ENCODE results near the gene USP35. TPM values are rescaled to one million over a fixed set of nuclear protein-coding genes. Genes with fewer than 3 reads are reported as not detected.

Gene USP35
- total RNA-seq, 1 experiment from 2014 or later: 8.5 TPM

GRCh38 chr11:78211565-78211964, 22.8 kb downstream of the USP35 start:
- H4K20me1 ChIP-seq (ENCODE audit: low read length): no peaks in the 10 kb centered on the region
- H3K9me2 ChIP-seq (replicated peaks; ENCODE audit: low read length): no peaks in the 10 kb centered on the region
- CTCF ChIA-PET: no interaction called here
- POLR2A ChIA-PET (ENCODE audit: unreplicated experiment): no interaction called here
- no peak for DNase-seq
- no peaks in the 10 kb centered on the region for H3F3A ChIP-seq (ENCODE audit: low read length, unreplicated experiment)
- H3K36me3 ChIP-seq (ENCODE audit: low read depth, low read length): peaks cover 7% of the 10 kb centered on the region
- H3K9me3 ChIP-seq (ENCODE audit: low read length): no peaks in the 10 kb centered on the region
- H3K4me3 ChIP-seq (ENCODE audit: low read length): no peak overlapping the region
- no peak for TF ChIP-seq EZH2phosphoT487 (IDR thresholded peaks at IDR 0.05; ENCODE audit: borderline replicate concordance, low read length)
- TF ChIP-seq CTCF (conservative IDR thresholded peaks at IDR 0.05; ENCODE audit: low read depth, low read length): no peak
- TF ChIP-seq EZH2 (IDR thresholded peaks at IDR 0.05; ENCODE audit: low read length, unreplicated experiment): no peak
- no peaks in the 10 kb centered on the region for H3K27me3 ChIP-seq (ENCODE audit: low read length)
- ATAC-seq: no peak
- H3K9ac ChIP-seq (ENCODE audit: low read length): no peak overlapping the region
- no peak overlapping the region for H3K27ac ChIP-seq (ENCODE audit: low read length)
- H3K4me1 ChIP-seq (ENCODE audit: insufficient read depth, low read length): peaks cover 3% of the 10 kb centered on the region
- H3K4me2 ChIP-seq (ENCODE audit: low read length): no peak overlapping the region
- H2AFZ ChIP-seq (ENCODE audit: low read length): no peak overlapping the region
- intact Hi-C loops (cut with micrococcal nuclease): no loop called here
- H3K79me2 ChIP-seq (ENCODE audit: low read length): 0 out of 2 replicates have a peak, but pooled peaks cover 6% of the 10 kb centered on the region
- BruUV-seq (replicated peaks): no TSS peak

- Histone ChIP-seq H3K79me2 (ENCODE audit: low read length) (0 out of 2 replicates have a peak, but pooled peaks cover 6% of the 10 kb centered on the region), H3K9me2 (replicated peaks; ENCODE audit: low read length) (no peaks in the 10 kb centered on the region), H3K36me3 (ENCODE audit: low read depth, low read length) (peaks cover 7% of the 10 kb centered on the region), H3K9ac (ENCODE audit: low read length) (no peak overlapping the region), H3K27me3 (ENCODE audit: low read length) (no peaks in the 10 kb centered on the region), H3F3A (ENCODE audit: low read length, unreplicated experiment) (no peaks in the 10 kb centered on the region), H3K27ac (ENCODE audit: low read length) (no peak overlapping the region), H3K9me3 (ENCODE audit: low read length) (no peaks in the 10 kb centered on the region), H3K4me3 (ENCODE audit: low read length) (no peak overlapping the region), H2AFZ (ENCODE audit: low read length) (no peak overlapping the region), H3K4me2 (ENCODE audit: low read length) (no peak overlapping the region), H4K20me1 (ENCODE audit: low read length) (no peaks in the 10 kb centered on the region), H3K4me1 (ENCODE audit: insufficient read depth, low read length) (peaks cover 11% of the 10 kb centered on the region)
- ChIA-PET CTCF (no interaction called here), POLR2A (ENCODE audit: unreplicated experiment) (no interaction called here)
- no TSS peak for BruUV-seq (replicated peaks)
- TF ChIP-seq EZH2phosphoT487 (IDR thresholded peaks at IDR 0.05; ENCODE audit: borderline replicate concordance, low read length) (no peak), EZH2 (IDR thresholded peaks at IDR 0.05; ENCODE audit: low read length, unreplicated experiment) (no peak), CTCF (conservative IDR thresholded peaks at IDR 0.05; ENCODE audit: low read depth, low read length) (no peak)
- intact Hi-C loops (cut with micrococcal nuclease): no loop called here
- DNase-seq: no peak
- no peak for ATAC-seq
These were observed 24.1 kb downstream of the USP35 start for GRCh38 chr11:78212586-78213371.
